Measurements from ENCODE around the gene ZBTB1.

ZBTB1 gene, protein sequence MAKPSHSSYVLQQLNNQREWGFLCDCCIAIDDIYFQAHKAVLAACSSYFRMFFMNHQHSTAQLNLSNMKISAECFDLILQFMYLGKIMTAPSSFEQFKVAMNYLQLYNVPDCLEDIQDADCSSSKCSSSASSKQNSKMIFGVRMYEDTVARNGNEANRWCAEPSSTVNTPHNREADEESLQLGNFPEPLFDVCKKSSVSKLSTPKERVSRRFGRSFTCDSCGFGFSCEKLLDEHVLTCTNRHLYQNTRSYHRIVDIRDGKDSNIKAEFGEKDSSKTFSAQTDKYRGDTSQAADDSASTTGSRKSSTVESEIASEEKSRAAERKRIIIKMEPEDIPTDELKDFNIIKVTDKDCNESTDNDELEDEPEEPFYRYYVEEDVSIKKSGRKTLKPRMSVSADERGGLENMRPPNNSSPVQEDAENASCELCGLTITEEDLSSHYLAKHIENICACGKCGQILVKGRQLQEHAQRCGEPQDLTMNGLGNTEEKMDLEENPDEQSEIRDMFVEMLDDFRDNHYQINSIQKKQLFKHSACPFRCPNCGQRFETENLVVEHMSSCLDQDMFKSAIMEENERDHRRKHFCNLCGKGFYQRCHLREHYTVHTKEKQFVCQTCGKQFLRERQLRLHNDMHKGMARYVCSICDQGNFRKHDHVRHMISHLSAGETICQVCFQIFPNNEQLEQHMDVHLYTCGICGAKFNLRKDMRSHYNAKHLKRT

DNA sequence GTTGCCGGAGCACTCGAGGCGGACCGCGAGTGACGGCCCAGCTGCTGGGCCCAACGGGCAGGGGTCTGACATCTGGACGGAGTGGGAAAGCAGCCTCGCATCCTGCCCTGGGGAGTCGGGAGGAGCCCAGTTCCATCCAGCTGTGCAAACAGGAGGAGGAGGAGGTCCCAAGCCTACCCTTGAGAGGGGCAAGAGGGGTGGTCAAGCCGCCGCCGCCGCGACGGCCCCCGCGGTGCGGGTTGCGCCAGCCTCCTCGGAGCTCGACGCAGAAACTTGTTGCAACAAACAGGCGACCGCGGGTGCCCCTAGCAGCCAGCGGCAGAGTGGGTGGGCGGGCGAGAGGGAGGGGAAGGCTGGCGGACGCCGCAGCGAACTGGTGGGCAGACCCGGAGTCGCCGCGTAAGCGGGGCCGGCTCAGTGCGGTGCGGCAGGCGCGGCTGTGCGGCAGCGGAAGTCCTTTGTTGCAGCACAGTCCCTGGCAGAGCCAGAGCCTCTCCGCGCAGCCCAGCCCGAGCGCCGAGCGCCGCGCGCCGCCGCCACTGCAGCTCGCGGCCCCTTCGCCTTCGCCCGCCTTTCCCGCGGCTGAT is at the start of gene ZBTB1:
Gene ZBTB1 (plus strand): TSS at position 461 of the 587 bp plus-strand sequence. CDS start 16,735 bp downstream, outside the sequence.
- peak; percentile 79 for DNase-seq

DNA sequence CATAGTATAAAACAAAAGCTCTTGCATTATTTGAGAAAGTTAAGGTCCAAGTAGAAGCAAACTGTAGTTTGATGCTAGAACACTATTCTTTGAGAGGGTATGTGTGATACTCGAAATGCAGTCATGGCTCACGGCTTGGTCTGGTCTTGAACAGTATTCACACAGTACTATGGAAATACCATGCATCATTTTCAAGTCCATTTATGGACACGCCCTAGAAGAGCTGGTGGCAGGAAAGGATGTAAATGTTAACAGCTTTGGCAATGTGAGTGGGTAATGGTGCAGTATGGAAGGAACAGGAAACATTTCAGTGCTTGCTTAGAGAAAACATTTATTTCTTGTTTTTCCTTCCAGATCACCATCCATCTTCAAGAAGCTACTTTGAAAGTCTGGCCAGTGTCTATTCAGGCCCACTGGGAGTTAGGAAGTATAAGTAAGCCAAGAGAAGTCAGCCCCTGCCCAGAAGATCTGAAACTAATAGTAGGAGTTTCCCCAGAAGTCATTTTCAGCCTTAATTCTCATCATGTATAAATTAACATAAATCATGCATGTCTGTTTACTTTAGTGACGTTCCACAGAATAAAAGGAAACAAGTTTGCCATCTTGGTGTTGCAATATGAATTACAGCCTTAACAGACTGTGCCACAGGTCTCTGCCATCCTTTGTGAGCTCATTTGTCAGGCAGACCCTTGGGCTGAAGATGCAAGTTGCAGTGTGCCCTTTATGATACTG is 45.0 kb upstream of the ZBTB1 start:
- DNase-seq: no peak

DNA sequence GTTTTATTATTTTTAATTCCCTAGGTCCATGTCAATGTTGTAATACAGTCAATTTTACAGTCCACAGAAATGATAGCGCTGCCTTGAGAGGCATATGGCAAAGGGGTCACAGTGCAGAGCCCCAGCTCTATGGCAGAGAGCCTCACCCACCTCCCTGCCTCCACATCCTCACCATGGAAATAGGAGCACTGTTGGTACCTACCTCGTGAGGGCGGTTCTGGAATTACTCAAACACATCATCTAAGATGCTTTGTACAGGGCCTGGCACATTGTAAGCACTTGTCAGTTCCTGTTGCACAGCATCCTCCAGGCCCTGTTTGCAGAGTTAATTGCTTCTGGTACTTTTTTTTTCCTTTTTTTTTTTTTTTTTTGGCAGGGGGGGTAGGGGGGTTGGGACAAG is 43.3 kb upstream of the ZBTB1 start:
- DNase-seq: no peak

DNA sequence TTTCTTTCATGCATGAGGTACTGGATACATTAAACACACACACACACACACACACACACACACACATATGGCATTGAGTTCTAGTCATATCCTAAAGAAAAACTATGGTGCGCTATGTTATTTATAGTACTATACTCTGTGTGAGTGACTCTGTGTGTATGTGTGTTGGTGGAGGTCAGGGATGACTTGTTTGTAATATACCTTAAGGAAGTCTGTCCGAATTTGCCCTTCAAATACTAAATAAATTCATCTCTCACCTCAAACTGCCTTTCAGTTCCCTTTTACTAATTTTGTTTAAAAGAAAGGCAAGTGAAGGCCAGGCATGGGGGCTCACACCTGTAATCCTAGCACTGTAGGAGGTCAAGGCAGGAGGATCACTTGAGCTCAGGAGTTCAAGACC is 41.4 kb upstream of the ZBTB1 start:
- DNase-seq: no peak

DNA sequence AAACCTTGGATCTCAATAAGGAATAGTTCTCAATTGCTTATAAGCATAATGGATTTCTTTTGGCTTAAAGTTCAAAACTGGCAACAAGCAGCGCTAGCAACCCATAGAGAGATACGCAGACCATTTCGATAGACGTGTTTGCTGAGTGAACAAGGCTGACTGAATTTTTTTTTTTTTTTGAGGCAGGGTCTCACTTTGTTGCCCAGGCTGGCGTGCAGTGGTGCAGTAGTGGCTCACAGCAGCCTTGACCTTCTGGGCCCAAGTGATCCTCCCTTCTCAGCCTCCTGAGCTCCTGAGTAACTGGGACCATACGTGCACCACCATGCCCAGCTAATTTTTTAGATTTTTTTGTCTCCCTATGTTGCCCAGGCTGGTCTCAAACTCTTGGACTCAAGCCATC is 40.7 kb upstream of the ZBTB1 start:
- DNase-seq: no peak

DNA sequence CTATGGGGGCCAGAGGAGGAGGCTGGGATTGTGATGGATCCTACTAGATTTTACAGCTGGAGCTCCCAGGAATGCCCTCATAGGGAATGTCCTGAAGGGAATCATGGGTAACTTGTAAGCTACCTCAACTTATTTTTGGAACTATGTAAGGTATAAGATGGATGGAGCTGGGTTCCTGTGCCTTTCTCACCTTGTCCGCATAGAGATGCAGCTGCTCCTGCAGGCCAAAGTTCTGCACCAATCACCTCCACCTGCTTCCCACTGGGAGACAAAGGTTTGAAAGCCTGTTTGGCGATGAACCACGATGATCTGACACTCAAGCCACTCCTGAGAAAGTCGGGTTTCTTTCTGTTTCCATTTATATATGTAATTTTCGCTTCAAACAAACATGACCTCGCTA is 39.9 kb upstream of the ZBTB1 start:
- no peak for DNase-seq

DNA sequence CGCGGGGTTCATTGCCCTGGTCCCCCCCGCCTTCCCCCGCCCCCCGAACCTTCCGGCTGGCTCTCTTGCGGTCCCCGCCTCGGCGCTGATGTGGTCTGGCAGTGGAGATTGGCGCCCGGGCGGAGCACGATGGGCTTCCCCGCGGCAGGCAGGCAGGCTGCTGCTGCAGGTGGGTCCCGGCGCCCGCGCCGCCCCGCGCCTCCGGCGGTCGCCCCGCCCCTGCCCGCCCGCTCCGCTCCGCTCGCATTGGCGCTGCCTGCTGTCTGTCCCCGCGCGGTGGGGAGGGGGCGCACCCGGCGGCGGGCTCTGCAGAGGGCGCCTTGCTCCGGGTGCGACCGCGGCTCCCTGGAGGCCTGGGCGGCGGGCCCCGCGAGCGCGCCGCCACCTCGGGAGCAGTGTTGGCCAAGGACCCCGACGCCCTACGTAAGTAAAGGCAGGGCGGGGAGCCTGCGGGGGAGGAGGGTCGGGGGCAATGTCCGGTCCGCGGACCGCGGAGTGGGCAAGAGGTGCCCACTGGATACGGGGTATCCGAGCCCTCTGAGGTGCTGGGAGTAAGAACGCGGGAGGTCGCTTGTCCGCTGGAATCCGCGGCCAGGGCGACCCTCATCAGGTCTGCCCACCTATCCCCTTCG is 39.3 kb upstream of the ZBTB1 start, which contains the start of gene AKAP5:
Gene AKAP5 (plus strand): TSS at position 309 of the 632 bp plus-strand sequence. CDS start 2,896 bp downstream, outside the sequence.
- DNase-seq: peak; percentile 94

DNA sequence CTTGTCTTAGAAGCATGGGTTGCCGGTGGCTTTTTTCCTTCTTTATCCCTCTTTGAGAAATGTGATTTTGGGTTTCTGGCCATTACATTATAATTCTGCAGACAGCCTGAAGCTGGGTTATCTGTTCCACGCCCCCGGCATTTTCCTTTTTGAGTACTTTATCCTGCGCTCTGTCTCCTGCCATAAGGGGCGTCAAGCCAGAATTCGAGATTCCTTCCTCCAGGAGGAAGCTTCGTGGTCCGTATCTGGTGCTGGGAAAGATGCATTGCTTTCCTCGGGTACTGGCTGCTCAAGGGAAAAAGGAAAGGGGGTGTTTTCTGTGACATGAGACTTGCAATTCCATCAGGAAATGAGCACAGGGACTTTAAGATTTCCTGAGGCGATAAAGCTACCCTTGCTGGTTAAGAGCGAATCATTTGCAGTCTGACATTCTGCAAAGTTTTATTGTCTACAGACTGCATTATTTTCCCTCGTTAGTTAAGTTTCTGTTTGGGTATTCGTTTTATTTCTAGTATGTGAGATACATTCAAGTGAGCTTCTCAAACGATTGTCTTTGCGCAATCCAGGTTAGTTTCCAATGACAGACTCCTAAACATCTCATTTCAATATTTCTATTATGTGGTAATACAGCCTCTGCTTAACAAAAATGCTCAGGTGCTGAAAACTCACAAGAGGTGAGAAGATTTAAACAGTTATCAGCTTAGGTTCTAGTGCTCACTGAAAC is 38.6 kb upstream of the ZBTB1 start:
- DNase-seq: peak; percentile 26

DNA sequence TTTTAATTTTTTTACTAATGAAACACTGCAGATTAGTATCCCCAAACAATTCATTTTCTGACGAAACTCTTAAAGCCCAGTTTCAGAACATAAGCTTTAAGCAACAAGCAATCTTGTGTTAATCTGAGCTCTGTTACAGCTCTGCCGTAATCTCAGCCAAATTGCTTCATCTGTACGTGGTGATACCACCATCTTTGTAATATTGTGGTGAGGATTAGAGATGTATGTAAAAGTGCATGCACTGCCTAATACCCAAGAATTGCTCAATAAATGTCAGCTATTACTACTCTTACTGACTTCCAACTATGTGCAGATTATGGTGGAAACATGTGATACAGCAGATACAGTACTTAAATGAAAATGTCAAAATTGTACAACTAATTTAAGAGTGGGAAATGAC is 37.5 kb upstream of the ZBTB1 start:
- DNase-seq: no peak

DNA sequence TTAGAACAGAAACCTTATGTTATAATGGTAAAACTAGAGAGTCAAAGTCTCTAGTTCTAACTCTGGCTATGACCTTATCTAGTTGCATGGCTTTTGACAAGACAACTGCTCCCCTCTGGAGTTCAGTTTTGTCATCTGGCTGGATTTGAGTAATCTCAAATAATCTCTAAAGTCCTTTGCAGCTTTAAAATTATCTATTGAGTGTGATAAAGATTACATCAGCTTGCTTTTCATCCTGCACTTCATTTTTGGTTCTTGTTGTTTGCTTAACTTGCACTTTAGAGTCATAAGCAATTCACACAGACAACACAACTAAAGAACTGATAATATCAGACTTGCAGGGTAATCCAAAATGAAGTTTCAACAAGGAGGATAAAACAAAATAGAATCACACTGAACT is 37.0 kb upstream of the ZBTB1 start:
- DNase-seq: no peak

DNA sequence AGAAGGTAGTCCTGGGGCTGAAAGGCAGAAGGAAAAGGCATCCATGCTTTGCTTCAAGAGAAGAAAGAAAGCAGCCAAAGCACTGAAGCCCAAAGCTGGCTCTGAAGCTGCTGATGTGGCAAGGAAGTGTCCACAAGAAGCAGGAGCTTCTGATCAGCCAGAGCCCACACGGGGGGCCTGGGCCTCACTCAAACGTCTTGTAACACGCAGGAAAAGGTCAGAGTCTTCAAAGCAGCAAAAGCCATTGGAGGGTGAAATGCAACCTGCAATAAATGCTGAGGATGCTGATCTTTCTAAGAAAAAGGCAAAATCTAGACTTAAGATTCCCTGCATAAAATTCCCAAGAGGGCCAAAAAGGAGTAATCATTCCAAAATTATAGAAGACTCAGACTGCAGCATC is 36.1 kb upstream of the ZBTB1 start:
- no peak for DNase-seq

DNA sequence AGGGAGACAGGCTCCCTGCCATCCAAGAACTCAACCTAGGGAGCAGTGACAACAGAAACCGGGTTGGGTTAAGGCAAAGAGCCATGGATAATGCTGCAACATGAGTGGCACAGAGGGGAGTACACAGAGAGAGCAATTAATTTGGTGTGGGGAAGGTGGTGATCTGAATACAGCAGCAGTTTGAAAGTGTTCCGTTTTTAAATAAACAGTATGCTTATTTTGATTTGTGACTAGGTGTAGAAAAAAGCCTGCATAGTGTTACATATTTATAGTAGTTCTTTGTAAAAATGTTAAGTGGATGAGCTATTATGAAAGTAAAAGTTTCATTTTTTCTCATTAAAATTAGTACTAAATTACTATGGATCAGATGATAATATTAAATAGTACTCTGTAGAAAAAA is 30.5 kb upstream of the ZBTB1 start:
- DNase-seq: no peak

DNA sequence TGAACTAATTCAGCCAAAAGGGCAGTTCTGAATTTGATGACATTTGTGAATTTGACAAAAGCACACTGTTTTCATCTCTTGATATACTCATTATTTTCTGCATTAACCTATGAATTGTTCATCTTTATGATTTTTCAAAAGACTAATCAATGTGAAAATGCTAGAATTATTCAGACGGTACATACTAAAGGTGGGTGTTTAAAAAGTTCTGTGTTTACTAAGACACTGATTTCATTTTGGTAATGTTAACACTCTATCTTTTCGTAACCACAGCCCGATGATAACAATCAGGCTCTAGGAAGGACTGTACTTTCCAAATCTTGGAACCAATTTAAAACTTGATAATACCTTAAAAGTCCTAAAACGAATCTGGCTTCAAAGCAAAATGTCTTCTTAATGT is 29.9 kb upstream of the ZBTB1 start:
- no peak for DNase-seq

DNA sequence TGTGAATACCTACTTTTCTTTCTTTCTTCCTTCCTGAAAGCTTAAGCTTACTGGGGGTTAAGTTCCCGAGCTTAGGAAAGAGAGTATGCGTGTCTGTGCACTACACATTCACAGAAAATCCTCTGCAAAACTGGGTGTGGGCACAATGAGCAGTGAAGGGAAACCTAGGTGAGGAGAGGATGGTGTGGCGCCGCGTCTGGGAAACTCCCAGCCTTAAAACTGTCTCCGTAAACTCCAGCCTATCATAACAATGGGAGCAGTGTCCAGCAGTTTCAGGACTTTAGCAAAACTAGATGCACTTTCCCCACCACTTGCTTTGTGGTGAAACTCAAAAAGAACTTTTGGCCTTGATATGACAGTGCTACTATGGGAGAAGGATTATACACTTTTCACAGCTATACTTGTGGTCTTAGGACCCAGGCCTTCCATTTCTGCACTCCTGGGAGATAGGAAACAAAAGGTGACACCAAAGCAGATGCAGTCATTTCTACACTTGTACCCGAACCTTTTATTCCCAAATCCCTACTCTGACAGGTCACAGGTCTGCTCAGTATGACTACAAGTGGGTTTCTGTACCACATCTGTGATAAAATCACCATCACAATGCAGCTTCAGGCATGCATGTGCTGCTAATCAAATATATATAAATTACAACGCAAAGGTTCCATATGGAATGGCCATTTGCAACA is 28.8 kb upstream of the ZBTB1 start:
- DNase-seq: no peak

DNA sequence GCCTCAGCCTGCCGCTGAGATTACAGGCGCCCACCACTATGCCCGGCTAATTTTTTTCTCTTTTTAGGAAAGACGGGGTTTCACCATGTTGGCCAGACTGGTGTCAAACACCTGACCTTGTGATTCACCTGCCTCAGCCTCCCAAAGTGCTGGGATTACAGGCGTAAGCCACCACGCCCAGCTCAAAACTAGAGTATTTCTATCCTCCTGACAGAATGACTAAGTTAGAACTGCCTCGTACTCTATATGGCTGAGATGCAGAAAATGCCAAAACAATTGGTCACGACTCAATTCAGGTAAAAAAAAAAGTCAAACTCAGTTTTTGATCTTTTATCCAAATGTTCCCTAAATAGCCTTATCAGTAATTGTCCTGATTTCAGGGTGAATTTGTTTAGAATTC is 28.1 kb upstream of the ZBTB1 start:
- DNase-seq: no peak

DNA sequence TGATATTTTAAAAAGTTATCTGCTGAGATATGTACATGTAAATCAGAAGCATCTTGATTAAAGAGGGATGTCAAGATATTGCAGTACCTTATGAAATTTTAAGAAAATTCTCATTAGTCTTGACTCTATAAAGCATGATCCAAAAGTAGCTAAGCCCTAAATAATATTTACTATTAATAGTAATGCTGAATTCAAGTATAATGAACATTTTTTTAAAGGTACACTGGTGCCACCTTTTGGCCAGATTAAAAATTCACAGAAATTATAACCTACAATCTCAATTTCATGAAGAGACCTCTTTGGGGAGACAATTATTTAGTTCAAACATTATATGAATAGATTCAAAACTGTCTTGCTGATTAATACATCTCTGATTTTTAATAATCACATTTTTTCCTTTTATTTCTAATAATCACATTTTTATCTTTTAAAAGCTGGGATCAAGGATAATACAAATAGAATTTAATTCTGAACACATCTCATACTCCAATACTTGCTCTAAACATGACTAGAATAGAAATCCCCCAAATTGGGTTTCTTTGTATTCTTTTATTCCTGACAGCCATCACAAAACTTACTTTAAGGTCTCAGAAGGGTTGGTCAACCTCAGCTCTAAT is 25.8 kb upstream of the ZBTB1 start:
- peak; percentile 3 for DNase-seq

DNA sequence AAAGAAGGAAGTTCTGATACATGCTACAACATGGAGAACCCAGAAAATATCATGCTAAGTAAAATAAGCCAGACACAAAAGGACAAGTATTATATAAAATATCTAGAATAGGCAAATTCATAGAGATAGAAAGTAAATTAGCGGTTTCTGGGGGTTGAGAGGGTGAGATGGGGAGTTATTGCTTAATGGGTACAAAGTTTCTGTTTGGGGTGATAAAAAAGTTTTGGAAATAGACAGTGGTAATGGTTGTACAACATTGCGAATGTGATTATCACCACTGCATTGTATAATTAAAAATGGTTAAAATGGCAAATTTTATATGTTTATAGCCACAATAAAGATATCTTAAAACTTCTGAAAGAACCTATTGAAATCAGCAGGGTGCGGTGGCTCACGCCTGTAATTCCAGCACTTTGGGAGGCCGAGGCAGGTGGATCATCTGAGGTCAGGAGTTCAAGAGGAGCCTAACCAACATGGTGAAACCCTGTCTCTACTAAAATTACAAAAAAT is 15.9 kb upstream of the ZBTB1 start:
- DNase-seq: no peak

DNA sequence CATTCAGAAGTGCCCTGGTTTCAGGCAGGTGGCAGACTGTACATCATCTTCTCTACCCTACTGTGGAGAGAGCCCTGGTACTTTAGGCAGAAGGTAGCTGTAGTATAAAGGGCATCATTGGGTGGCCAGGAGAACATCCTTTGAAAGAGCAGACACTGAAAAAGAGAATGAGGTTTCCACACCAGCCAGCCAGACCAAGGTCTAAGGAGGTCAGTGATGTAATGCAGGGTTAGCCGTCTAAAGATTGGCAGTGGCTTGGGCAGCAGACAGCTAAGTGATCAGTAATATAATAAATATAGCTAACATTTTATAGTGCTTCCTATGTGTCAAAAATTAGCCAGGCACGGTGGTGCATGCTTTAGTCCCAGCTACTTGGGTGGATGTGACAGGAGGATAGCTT is 12.9 kb upstream of the ZBTB1 start:
- DNase-seq: no peak

DNA sequence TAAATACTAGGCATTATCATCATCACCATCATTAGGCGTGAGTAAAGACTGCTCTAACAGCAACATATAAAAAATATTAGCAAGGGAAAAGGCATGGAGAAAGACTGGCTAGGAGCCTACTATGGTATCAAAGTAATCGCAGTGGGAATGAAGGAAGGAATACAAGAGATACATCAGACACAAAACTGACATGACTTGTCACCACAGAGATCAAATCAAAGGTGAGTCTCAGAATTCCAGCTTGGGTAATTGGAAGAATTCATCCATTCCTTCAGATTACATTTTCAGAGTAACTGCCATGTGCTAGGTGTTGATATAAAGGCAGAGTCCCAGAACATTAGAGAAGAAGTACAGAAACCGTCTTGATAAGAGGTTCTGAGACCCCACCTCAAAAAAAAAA is 11.1 kb upstream of the ZBTB1 start:
- DNase-seq: no peak

DNA sequence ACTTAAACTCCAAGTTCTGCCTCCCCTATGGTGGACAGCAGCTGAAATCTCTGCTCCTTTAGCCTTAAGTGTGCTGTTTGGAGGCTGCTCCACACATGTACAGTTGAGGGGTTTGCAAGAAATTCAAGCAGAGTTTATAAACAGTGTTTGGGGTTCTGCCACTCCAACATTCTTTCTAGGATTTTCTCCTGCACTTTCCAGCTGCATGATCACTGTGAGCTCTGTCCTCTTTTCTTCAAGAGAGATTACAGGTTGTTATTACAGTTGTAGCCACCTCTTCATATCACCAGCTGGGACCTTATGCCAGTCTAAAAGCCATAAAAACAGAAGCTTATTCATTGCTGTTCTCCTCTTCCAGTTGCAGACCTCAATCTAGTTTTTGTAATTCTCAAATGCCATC is 9.3 kb upstream of the ZBTB1 start:
- DNase-seq: no peak

DNA sequence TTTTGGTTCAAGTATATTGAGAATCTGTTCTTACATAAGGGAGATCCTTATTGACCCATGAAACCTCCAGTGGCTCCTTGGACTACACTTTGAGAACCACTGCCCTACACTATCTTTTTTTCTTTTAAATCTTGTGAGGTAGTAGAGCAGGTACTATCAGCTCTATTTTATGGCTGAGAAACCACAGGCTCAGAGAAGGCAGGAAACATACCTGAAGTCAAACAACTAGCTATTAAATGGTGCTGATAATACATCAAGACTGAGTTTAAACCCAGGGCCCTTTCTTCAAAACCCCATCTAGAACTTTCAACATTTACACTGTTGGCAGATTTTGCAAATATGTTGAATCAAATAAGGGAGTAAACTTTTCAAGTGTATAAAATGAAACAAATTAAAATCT is 7.8 kb upstream of the ZBTB1 start:
- DNase-seq: no peak

Measured in NCI-H2171 (cell line).